ENCODE results near the gene CA10.

Gene CA10

DNA sequence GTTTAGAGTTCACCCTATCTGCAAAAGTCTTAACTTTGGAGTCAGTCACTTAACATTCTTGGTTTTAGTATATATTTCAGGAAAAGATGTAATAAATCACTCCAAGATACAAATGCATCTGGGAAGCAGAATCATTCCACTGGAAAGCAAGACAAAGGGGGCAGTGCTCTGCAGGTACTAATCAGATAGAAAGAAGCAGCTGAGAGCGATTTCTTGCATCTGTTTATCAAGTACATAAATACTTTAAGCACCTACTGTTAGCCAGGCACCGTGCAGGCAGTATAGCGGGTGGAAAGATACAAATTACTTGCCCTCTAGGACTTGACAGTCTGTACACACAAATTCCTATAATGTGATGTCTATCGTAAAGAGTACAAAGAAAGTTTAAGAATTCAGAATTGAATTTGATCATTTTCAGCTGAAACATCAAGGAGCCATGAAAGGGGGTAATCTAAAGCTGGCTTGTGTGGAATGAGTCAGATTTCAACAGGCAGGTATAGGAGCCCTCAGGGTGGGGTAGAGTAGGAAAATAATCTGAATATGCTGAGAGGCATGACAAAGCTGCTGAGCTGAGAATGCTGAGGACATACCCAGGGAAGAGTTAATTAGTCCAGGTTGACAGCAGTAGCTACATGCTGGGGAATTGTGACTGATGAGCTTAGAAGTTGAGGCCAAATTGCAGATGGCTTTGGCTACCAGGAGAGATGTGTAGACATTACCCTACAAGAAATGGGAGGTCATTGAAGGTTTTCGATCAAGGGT, 110.2 kb downstream of the CA10 start:
- TF ChIP-seq, protein P1, sequence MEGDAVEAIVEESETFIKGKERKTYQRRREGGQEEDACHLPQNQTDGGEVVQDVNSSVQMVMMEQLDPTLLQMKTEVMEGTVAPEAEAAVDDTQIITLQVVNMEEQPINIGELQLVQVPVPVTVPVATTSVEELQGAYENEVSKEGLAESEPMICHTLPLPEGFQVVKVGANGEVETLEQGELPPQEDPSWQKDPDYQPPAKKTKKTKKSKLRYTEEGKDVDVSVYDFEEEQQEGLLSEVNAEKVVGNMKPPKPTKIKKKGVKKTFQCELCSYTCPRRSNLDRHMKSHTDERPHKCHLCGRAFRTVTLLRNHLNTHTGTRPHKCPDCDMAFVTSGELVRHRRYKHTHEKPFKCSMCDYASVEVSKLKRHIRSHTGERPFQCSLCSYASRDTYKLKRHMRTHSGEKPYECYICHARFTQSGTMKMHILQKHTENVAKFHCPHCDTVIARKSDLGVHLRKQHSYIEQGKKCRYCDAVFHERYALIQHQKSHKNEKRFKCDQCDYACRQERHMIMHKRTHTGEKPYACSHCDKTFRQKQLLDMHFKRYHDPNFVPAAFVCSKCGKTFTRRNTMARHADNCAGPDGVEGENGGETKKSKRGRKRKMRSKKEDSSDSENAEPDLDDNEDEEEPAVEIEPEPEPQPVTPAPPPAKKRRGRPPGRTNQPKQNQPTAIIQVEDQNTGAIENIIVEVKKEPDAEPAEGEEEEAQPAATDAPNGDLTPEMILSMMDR (IDR thresholded peaks at IDR 0.05; ENCODE audit: insufficient read depth, low read length): no peak
- TF ChIP-seq, protein P2, sequence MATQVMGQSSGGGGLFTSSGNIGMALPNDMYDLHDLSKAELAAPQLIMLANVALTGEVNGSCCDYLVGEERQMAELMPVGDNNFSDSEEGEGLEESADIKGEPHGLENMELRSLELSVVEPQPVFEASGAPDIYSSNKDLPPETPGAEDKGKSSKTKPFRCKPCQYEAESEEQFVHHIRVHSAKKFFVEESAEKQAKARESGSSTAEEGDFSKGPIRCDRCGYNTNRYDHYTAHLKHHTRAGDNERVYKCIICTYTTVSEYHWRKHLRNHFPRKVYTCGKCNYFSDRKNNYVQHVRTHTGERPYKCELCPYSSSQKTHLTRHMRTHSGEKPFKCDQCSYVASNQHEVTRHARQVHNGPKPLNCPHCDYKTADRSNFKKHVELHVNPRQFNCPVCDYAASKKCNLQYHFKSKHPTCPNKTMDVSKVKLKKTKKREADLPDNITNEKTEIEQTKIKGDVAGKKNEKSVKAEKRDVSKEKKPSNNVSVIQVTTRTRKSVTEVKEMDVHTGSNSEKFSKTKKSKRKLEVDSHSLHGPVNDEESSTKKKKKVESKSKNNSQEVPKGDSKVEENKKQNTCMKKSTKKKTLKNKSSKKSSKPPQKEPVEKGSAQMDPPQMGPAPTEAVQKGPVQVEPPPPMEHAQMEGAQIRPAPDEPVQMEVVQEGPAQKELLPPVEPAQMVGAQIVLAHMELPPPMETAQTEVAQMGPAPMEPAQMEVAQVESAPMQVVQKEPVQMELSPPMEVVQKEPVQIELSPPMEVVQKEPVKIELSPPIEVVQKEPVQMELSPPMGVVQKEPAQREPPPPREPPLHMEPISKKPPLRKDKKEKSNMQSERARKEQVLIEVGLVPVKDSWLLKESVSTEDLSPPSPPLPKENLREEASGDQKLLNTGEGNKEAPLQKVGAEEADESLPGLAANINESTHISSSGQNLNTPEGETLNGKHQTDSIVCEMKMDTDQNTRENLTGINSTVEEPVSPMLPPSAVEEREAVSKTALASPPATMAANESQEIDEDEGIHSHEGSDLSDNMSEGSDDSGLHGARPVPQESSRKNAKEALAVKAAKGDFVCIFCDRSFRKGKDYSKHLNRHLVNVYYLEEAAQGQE (IDR thresholded peaks at IDR 0.05; ENCODE audit: insufficient replicate concordance, low read depth): no peak
- Histone ChIP-seq H3K27ac (replicated peaks) (no peak overlapping the region), H3K4me3 (replicated peaks; ENCODE audit: insufficient read depth, low read length) (no peak overlapping the region), H3K27me3 (ENCODE audit: insufficient read depth, poor library complexity, severe bottlenecking) (no peaks in the 10 kb centered on the region)
- no peak for DNase-seq (ENCODE audit: low read depth in 1 of 2, low spot score in 1 of 2)

DNA sequence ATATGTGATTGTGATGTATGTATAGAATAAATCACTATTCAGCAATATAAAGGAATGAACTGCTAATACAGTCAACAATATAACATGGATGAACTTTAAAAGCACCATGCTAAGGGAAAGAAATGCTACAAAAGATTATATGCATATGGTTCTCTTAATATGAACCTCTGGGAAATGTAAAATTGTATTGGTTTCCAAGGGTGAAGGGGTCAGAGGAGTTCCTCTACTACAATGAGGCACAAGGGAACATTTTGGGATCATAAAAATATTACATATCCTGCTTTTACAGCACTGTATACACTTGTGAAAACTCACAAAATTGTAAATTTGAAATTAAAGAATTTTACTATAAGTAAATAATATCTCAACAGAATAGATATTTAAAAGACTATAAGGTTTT, 111.4 kb downstream of the CA10 start:
- no peak for DNase-seq (ENCODE audit: low read depth in 1 of 2, low spot score in 1 of 2)
- Histone ChIP-seq H3K27ac (replicated peaks) (no peak overlapping the region), H3K4me3 (replicated peaks; ENCODE audit: insufficient read depth, low read length) (no peak overlapping the region), H3K27me3 (ENCODE audit: insufficient read depth, poor library complexity, severe bottlenecking) (no peaks in the 10 kb centered on the region)
- no peak for TF ChIP-seq POLR2AphosphoS5 (IDR thresholded peaks at IDR 0.05; ENCODE audit: low read depth)
- TF ChIP-seq GABPA (IDR thresholded peaks at IDR 0.05; ENCODE audit: low read depth): no peak
- TF ChIP-seq SPI1 (IDR thresholded peaks at IDR 0.05; ENCODE audit: borderline replicate concordance, low read depth): no peak

DNA sequence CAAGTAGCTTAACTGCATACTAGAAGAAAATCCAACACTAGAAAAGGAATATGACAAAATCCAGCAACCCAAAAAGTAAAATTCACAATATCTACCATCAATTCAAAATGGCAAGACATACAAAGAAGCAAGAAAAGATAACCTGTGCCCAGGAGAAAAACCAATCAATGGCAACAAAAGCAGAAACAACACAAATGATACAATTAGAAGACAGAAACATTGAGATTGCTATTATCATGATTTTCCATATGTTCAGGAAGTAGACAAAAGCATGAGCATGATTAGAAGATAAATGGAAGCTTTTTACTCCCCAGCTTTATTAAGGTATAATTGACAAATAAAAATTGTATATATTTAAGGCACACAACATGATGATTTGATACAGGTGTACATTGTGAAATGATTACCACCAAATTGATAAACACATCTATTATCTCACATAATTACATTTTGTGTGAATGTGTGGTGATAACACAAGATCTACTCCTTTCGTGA, 117.3 kb downstream of the CA10 start:
- H3K27ac ChIP-seq (replicated peaks): no peak overlapping the region
- TF ChIP-seq, protein P1 (IDR thresholded peaks at IDR 0.05; ENCODE audit: insufficient read depth, low read length): no peak
- TF ChIP-seq GABPA (IDR thresholded peaks at IDR 0.05; ENCODE audit: low read depth): no peak
- TF ChIP-seq SPI1 (IDR thresholded peaks at IDR 0.05; ENCODE audit: borderline replicate concordance, low read depth): no peak
- TF ChIP-seq, protein P2 (IDR thresholded peaks at IDR 0.05; ENCODE audit: insufficient replicate concordance, low read depth): no peak
- TF ChIP-seq POLR2AphosphoS5 (IDR thresholded peaks at IDR 0.05; ENCODE audit: low read depth): no peak
- no peak for DNase-seq (ENCODE audit: low read depth in 1 of 2, low spot score in 1 of 2)
- no peaks in the 10 kb centered on the region for H3K27me3 ChIP-seq (ENCODE audit: insufficient read depth, poor library complexity, severe bottlenecking)
- no peak overlapping the region for H3K4me3 ChIP-seq (replicated peaks; ENCODE audit: insufficient read depth, low read length)

DNA sequence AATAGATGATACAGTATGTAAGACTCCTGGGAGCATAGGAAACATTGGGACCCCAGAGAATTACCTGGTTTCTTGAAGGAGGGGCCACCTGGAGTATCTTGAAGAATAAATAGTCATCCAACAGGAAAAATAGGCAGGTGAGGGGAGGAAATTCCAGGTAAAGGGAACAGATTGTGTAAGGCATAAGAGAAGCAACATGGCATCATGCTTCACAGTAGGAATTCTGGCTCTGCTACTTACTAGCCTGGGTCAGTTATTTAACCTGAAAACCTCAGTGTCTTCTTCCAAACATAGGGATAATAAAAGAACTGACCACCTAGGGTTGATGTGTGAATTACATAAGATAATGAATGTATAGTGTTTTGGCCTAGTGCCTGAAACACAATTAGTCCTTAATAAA, 122.1 kb downstream of the CA10 start:
- no peak for DNase-seq (ENCODE audit: low read depth in 1 of 2, low spot score in 1 of 2)
- Histone ChIP-seq H3K27me3 (ENCODE audit: insufficient read depth, poor library complexity, severe bottlenecking) (no peaks in the 10 kb centered on the region), H3K4me3 (replicated peaks; ENCODE audit: insufficient read depth, low read length) (no peak overlapping the region), H3K27ac (replicated peaks) (no peak overlapping the region)
- no peak for TF ChIP-seq POLR2AphosphoS5 (IDR thresholded peaks at IDR 0.05; ENCODE audit: low read depth)

Data from HL-60 (cell line).